SK-N-SH treated with all-trans-retinoic acid at 6 μM for 48 hours (cell line): Measurements from ENCODE around the gene ZBTB46.

ENCODE experiments used
- PPARA ChIP-seq: fragments of 250-450 bp; sonication (Bioruptor Pico); IDR thresholded peaks from 2 replicates; pipeline ENCODE4 v1.5.0; 2020; ENCODE audit warnings: mild to moderate bottlenecking, borderline replicate concordance
- TF ChIP-seq, protein P1 (sequence below): fragments of 250-450 bp; sonication (Bioruptor Pico); IDR thresholded peaks from 2 replicates; pipeline ENCODE4 v1.5.1; 2020; ENCODE audit warnings: low read depth, mild to moderate bottlenecking, moderate library complexity

DNA sequence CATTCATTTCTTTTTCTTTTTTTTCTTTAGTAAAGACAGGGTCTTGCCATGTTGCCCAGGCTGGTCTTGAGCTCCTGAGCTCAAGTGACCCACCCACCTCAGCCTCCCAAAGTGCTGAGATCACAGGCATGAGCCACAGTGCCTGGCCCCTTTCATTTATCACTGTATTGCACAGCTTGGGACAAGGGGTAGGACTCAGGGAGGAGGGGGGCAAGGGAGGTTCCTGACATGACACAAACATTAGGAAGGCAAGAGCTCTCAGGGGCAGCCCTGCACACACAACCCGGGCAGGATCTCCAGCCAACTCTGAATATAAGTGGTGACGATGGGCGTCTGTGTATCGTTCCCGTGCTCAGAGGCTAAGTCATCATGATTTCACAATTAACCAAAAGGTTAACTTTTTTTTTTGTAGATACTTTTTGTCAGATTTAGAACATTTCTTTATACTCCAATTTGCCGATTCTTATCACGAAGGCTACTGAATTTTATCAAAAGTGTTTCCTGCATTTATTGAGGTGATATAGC, 71.6 kb downstream of the ZBTB46 start:
- TF ChIP-seq, protein P1, sequence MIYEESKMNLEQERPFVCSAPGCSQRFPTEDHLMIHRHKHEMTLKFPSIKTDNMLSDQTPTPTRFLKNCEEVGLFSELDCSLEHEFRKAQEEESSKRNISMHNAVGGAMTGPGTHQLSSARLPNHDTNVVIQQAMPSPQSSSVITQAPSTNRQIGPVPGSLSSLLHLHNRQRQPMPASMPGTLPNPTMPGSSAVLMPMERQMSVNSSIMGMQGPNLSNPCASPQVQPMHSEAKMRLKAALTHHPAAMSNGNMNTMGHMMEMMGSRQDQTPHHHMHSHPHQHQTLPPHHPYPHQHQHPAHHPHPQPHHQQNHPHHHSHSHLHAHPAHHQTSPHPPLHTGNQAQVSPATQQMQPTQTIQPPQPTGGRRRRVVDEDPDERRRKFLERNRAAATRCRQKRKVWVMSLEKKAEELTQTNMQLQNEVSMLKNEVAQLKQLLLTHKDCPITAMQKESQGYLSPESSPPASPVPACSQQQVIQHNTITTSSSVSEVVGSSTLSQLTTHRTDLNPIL (CRISPR knock-in tag) = no peak
- TF ChIP-seq PPARA (CRISPR knock-in tag) = no peak
